Stimulated activated CD4-positive, alpha-beta T cell treated with anti-CD3 and anti-CD28 coated beads, Interleukin-4, amount 100 ng/mL, for 1 hour (primary cell): Measurements from ENCODE around the gene BMPR2.
"Not testable (repeated sequence)": the region's sequence is repeated elsewhere in the genome, so short reads cannot be mapped to it uniquely, and the experiment has no call there.

Source experiments
- DNase-seq: peaks from one replicate; pipeline ENCODE4 v3.0.0-alpha.2; 2020

Gene BMPR2

GRCh38 chr2:202386495-202386894 lies 10.4 kb downstream of the BMPR2 start:
- DNase-seq = not testable (repeated sequence)

GRCh38 chr2:202387608-202388342 lies 11.6 kb downstream of the BMPR2 start:
- no peak for DNase-seq

- DNase-seq = no peak
These were observed 24.8 kb downstream of the BMPR2 start for GRCh38 chr2:202400941-202401340.

- DNase-seq = no peak
These were observed 29.7 kb downstream of the BMPR2 start for GRCh38 chr2:202405798-202406197.

GRCh38 chr2:202406445-202406978 lies 30.4 kb downstream of the BMPR2 start:
- no peak for DNase-seq

- no peak for DNase-seq
These were observed 32.5 kb downstream of the BMPR2 start for GRCh38 chr2:202408546-202409140.

GRCh38 chr2:202410092-202410491 lies 34.0 kb downstream of the BMPR2 start:
- no peak for DNase-seq

- no peak for DNase-seq
These were observed 35.0 kb downstream of the BMPR2 start for GRCh38 chr2:202411097-202411496.

- DNase-seq = no peak
These were observed 41.9 kb downstream of the BMPR2 start for GRCh38 chr2:202418027-202418426.

GRCh38 chr2:202418511-202418910 lies 42.4 kb downstream of the BMPR2 start:
- DNase-seq = no peak

- no peak for DNase-seq
These were observed 47.0 kb downstream of the BMPR2 start for GRCh38 chr2:202423139-202423538.

- DNase-seq = no peak
These were observed 48.9 kb downstream of the BMPR2 start for GRCh38 chr2:202425036-202425435.

GRCh38 chr2:202426751-202427150 lies 50.6 kb downstream of the BMPR2 start:
- DNase-seq = no peak

- DNase-seq = no peak
These were observed 53.2 kb downstream of the BMPR2 start for GRCh38 chr2:202429164-202429980.

GRCh38 chr2:202432776-202433175 lies 56.6 kb downstream of the BMPR2 start:
- no peak for DNase-seq

GRCh38 chr2:202434472-202434871 lies 58.3 kb downstream of the BMPR2 start:
- DNase-seq = no peak

- DNase-seq = no peak
These were observed 60.5 kb downstream of the BMPR2 start for GRCh38 chr2:202436626-202437025.

- not testable (repeated sequence) for DNase-seq
These were observed 64.0 kb downstream of the BMPR2 start for GRCh38 chr2:202440117-202440516.

- DNase-seq = no peak
These were observed 66.8 kb downstream of the BMPR2 start for GRCh38 chr2:202442882-202443281.

- no peak for DNase-seq
These were observed 67.9 kb downstream of the BMPR2 start for GRCh38 chr2:202444000-202444399.

GRCh38 chr2:202449344-202449743 lies 73.2 kb downstream of the BMPR2 start:
- no peak for DNase-seq

GRCh38 chr2:202450785-202451184 lies 74.7 kb downstream of the BMPR2 start:
- no peak for DNase-seq

- DNase-seq = no peak
These were observed 76.6 kb downstream of the BMPR2 start for GRCh38 chr2:202452744-202453143.

- no peak for DNase-seq
These were observed 78.4 kb downstream of the BMPR2 start for GRCh38 chr2:202454536-202454935.
